Tibial artery (tissue), 4 donors: ENCODE measurements around the gene GBX2.

Experiments used
- DNase-seq, 2 donors: peaks; one replicate each; pipeline ENCODE4 v3.0.0-alpha.2; 2019
- H3K27ac ChIP-seq, 2 donors: fragments of 200-600 bp; sonication (generic) in 1 of 2; 1 replicate in 1 of 2; 2 replicates in 1 of 2; pipeline ENCODE4 v1.5.1; 2018 to 2019; ENCODE audit warnings: mild to moderate bottlenecking in 1 of 2
- H3K27me3 ChIP-seq, 2 donors: fragments of 200-600 bp; sonication (generic) in 1 of 2; one replicate each; pipeline versions ENCODE4 v1.5.1 to v1.6.0; 2016 to 2019
- H3K36me3 ChIP-seq, 3 donors: fragments of 200-600 bp; sonication (generic) in 2 of 3; one replicate each; pipeline ENCODE4 v1.5.1; 2016 to 2019; ENCODE audit warnings: mild to moderate bottlenecking in 2 of 3
- H3K4me1 ChIP-seq, 4 donors: fragments of 200-600 bp; sonication (generic) in 2 of 4; 1 replicate in 3 of 4; 2 replicates in 1 of 4; pipeline ENCODE4 v1.5.1; 2016 to 2019
- H3K4me3 ChIP-seq, 2 donors: fragments of 200-600 bp; sonication (generic) in 1 of 2; 1 replicate in 1 of 2; 2 replicates in 1 of 2; pipeline ENCODE4 v1.5.1; 2018 to 2019; ENCODE audit warnings: mild to moderate bottlenecking in 2 of 2
- H3K9me3 ChIP-seq, 3 donors: fragments of 200-600 bp; sonication (generic) in 1 of 3; one replicate each; pipeline ENCODE4 v1.5.1; 2016 to 2019
- CTCF ChIP-seq, 2 experiments: fragments of 200-600 bp in 1 of 2; fragments of 450-650 bp in 1 of 2; IDR thresholded peaks; one replicate each; pipeline ENCODE4 v1.5.1; 2017 to 2019; ENCODE audit warnings: antibody characterized with exemption in 2 of 2, mild to moderate bottlenecking in 1 of 2, moderate library complexity in 1 of 2
- intact Hi-C: fragments of 100-400 bp; cut with DNase I; formaldehyde crosslinking; loops from one replicate; pipeline ENCODE4 v1.15.0; 2023; ENCODE audit warnings: low total_unique reads

Gene GBX2

GRCh38 chr2:236214376-236214995 is 46.3 kb upstream of the GBX2 start:
- Histone ChIP-seq H3K4me3 (no peak overlapping the region), H3K27me3 (peaks cover 0 to 44% of the 10 kb centered on the region in 2 donors), H3K9me3 (peaks cover 0 to 4% (median 0%) of the 10 kb centered on the region in 3 donors), H3K4me1 (no peaks in the 10 kb centered on the region), H3K27ac (no peak overlapping the region), H3K36me3 (no peaks in the 10 kb centered on the region)
- intact Hi-C loops: no loop called here
- DNase-seq: peak in 1 of 2 donors; percentile 43
- no peak for TF ChIP-seq CTCF (IDR thresholded peaks at IDR 0.05)

- peaks cover 0 to 35% of the 10 kb centered on the region in 2 donors for H3K27me3 ChIP-seq
- no peak for TF ChIP-seq CTCF (IDR thresholded peaks at IDR 0.05)
Observed at GRCh38 chr2:236211296-236211695, 43.1 kb upstream of the GBX2 start.

GRCh38 chr2:236210536-236210935 is 42.4 kb upstream of the GBX2 start:
- H3K36me3 ChIP-seq: no peaks in the 10 kb centered on the region
- DNase-seq: peak in 1 of 2 donors; percentile 29
- intact Hi-C loops: no loop called here
- peaks cover 0 to 27% of the 10 kb centered on the region in 2 donors for H3K27me3 ChIP-seq
- no peaks in the 10 kb centered on the region for H3K4me1 ChIP-seq
- H3K27ac ChIP-seq: no peak overlapping the region
- peaks cover 0 to 10% (median 10%) of the 10 kb centered on the region in 3 donors for H3K9me3 ChIP-seq
- no peak for TF ChIP-seq CTCF (IDR thresholded peaks at IDR 0.05)
- no peak overlapping the region for H3K4me3 ChIP-seq

More at GRCh38 chr2:236211296-236211695, 43.1 kb upstream of the GBX2 start:
- intact Hi-C loops: no loop called here
- DNase-seq: peak in 1 of 2 donors; percentile 48
- H3K4me3 ChIP-seq: no peak overlapping the region
- H3K36me3 ChIP-seq: no peaks in the 10 kb centered on the region
- H3K4me1 ChIP-seq: no peaks in the 10 kb centered on the region
- H3K27ac ChIP-seq: no peak overlapping the region
- peaks cover 0 to 9% (median 3%) of the 10 kb centered on the region in 3 donors for H3K9me3 ChIP-seq

GRCh38 chr2:236209996-236210395 is 41.8 kb upstream of the GBX2 start:
- intact Hi-C loops: no loop called here
- Histone ChIP-seq H3K36me3 (no peaks in the 10 kb centered on the region), H3K4me3 (no peak overlapping the region), H3K27me3 (peaks cover 0 to 22% of the 10 kb centered on the region in 2 donors), H3K9me3 (peaks cover 0 to 16% (median 10%) of the 10 kb centered on the region in 3 donors), H3K4me1 (no peaks in the 10 kb centered on the region), H3K27ac (no peak overlapping the region)
- peak in 1 of 2 donors; percentile 28 for DNase-seq
- TF ChIP-seq CTCF (IDR thresholded peaks at IDR 0.05): no peak

GRCh38 chr2:236209535-236209934 is 41.3 kb upstream of the GBX2 start:
- peak in 1 of 2 donors; percentile 3 for DNase-seq
- Histone ChIP-seq H3K36me3 (no peaks in the 10 kb centered on the region), H3K27ac (no peak overlapping the region), H3K27me3 (peaks cover 0 to 17% of the 10 kb centered on the region in 2 donors), H3K4me1 (no peaks in the 10 kb centered on the region), H3K4me3 (no peak overlapping the region), H3K9me3 (peaks cover 0 to 19% (median 10%) of the 10 kb centered on the region in 3 donors)
- intact Hi-C loops: no loop called here
- TF ChIP-seq CTCF (IDR thresholded peaks at IDR 0.05): no peak
